DMS 273 (cell line): ENCODE results near the gene ZKSCAN7.
"Not testable (repeated sequence)": the region's sequence is repeated elsewhere in the genome, so short reads cannot be mapped to it uniquely, and the experiment has no call there.

Experiments
- DNase-seq: peaks from one replicate; lab custom pipeline; 2025; ENCODE audit not compliant: unreplicated experiment; lab: John Stamatoyannopoulos, UW

The ZKSCAN7 gene

DNA sequence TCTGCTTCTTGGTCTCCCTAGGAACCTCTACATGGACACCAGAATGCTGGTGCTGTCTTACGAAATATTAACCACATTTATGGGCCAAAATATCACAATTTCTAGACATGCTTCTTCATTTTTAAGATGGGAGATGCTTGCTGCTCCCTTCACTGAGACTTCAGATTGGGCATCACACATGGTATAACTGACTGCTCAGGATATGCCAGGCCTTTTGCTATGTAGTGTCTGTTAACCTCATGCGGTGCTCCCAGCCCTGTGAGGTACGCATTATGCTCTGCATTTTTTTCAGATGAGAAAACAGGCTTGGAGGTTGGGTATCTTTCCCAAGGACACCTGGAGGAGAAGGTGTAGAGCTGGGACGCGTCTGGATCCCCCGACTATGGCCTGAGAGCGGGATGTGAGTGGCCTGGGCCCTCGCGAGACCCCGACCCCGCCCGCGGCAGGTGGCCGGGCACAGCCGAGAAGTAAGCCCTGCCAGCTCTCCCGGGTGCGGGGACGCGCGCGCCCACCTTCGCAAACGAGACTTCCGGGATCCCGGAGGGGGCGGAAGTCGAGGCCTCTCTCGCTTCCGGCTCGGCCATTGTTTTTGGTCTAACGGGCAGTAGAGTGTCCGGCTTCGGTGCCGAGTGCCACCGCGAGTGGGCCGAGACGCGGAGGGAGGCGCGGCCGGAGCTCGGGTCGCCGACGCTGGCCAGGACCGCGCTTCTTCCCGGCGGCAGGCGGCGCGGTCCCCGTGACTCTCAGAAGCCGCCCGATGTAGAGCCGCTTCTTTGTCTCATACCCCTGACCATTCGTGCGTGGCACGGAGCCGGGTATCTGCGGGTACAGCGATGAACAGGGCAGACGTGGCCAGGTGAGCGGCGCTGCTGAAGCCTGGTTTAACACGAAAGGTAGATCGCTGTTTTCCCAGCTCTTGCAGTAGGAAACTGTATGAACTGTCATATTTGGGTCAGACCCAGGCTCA is at the start of gene ZKSCAN7:
Gene ZKSCAN7 (plus strand): TSS at position 568 of the 967 bp plus-strand sequence. CDS start 1,855 bp downstream, outside the sequence.
- peak; percentile 77 for DNase-seq

DNA sequence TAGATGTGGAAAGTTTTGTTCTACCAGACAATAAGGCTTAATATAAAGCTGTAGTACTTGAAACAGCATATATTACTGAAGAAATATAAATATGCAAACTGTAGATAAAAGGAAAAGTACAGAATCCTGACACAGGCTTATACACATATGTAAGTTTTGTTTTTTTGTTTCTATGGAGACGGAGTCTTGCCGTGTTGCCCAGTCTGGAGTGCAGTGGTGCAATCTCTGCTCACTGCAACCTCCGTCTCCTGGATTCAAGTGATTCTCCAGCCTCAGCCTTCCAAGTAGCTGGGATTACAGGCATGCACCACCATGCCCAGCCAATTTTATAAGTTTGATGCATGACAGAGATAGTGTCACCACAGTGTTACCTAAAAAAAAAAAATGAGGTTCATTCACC is 48.4 kb upstream of the ZKSCAN7 start:
- no peak for DNase-seq

GRCh38 chr3:44506961-44507360 is 48.0 kb upstream of the ZKSCAN7 start:
- DNase-seq = no peak

GRCh38 chr3:44509393-44509921 is 45.5 kb upstream of the ZKSCAN7 start:
- DNase-seq = peak; percentile 28

DNA sequence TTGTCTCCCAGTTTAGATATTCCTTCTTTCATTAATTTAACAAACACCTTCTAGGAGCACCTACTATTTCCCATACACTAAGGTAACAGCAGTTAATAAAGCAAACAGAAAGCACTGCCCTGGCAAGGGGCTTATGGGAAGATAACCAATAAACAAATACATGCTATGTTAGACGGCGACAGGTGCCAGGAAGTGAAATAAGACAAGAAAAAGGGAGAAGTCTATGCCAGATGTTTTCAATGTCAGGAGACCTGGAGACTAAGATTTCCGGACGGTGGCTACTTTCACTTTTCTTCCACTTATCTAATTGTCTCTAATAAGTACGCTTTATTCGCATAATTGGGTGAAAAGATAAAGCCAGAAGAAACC is 45.0 kb upstream of the ZKSCAN7 start:
- peak; percentile 56 for DNase-seq

GRCh38 chr3:44511238-44511566 is 43.8 kb upstream of the ZKSCAN7 start:
- peak; percentile 23 for DNase-seq

DNA sequence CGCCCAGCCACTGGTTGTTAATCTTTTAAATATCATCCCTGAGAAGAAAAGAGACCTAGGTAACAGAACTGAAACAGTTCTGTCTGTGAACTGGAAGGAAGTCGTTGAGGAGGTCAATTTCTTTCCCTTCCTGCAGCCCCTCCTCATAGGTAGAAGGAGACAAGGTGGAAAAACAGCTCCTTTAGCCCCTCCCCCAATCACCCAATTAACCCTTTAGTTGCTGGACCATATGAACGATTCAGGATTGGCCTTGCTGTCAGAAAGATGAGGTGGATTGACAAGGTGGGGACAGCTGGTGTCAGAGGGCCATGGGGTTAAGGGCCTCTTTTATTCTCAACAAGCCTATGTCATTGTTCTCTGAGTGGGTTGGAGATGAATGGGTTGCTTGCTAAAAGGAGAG is 41.5 kb upstream of the ZKSCAN7 start:
- no peak for DNase-seq

GRCh38 chr3:44516230-44516629 is 38.8 kb upstream of the ZKSCAN7 start:
- DNase-seq = no peak

DNA sequence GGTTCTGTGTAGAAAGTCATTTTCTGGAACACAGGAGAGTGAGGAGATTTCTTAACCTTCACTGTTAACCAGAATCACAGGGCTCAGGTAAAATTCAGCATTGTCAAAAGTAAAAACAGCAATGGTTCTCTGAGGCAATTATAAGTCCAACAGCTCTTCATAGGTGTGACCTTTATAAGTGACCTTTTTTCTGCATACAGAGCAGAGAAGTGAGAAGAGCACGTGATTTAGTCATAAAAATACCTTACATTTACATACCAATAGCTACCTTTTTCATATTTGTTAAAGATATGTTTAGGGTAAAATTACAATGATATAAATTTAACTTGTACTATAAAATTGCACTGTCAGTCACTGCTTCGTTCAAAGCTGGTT is 36.2 kb upstream of the ZKSCAN7 start:
- no peak for DNase-seq

GRCh38 chr3:44521721-44522120 is 33.3 kb upstream of the ZKSCAN7 start:
- no peak for DNase-seq

GRCh38 chr3:44522494-44522933 is 32.5 kb upstream of the ZKSCAN7 start:
- DNase-seq = no peak

GRCh38 chr3:44525060-44525459 is 29.9 kb upstream of the ZKSCAN7 start:
- DNase-seq = no peak

GRCh38 chr3:44529927-44530326 is 25.1 kb upstream of the ZKSCAN7 start:
- DNase-seq = peak; percentile 5

- no peak for DNase-seq
These were observed 24.1 kb upstream of the ZKSCAN7 start for GRCh38 chr3:44530911-44531310.

DNA sequence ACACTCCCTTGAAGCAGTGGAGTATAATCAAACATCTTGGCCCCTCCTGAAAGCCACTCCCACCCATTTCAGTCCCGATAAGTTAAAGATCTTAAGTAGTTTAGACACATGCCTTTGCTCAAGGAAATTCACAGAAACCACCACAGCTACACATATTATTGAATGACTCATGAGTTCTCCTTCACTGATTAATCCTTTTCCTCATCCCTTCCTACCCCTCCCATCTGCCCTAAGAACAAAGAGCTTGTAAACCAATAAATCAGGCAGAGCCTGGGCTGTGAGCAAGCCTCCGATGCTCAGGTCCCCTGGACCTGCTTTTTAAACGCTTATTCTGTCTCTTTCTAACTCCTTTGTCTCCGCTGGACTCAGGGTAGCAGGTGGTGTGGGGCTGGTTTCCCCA is 20.3 kb upstream of the ZKSCAN7 start:
- DNase-seq = not testable (repeated sequence)

GRCh38 chr3:44535364-44535763 is 19.6 kb upstream of the ZKSCAN7 start:
- no peak for DNase-seq

- DNase-seq = not testable (repeated sequence)
These were observed 10.2 kb upstream of the ZKSCAN7 start for GRCh38 chr3:44544811-44545210.

DNA sequence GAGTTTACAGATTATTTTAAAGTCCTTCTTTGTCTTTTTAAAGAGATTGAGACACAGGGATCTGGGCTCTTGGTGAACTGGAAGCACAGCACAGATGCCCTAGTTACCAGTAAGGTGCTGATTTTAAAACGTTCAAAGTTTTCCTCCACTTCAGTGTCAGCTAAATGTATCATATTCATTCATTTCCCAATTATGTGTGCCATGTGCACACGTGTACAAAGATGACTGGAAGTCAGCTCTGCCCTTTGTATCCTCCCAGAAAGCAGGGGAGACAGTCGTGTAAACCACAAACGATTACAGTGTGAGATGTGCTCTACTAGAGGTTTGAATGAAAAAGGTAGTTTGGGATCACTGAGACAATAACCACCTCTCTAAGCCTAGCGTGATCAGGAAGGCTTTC is 730 bp downstream of the ZKSCAN7 start:
- peak; percentile 10 for DNase-seq

GRCh38 chr3:44557074-44557473 is 2.1 kb downstream of the ZKSCAN7 start:
- DNase-seq = no peak

DNA sequence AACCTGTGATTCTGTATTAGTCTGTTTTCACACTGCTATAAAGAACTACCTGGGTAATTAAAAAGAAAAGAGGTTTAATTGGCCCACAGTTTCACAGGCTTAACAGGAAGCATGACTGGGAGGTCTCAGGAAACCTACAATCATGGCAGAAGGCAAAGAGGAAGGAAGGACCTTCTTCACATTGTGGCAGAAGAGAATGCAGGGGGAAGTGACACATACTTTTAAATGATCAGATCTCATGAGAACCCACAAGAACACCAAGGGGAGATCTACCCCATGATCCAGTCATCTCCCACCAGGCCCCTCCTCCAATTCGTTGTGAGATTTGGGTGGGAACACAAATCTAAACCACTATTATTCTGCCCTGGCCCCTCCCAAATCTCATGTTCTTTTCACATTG is 6.1 kb downstream of the ZKSCAN7 start:
- no peak for DNase-seq

- no peak for DNase-seq
These were observed 7.2 kb downstream of the ZKSCAN7 start for GRCh38 chr3:44562147-44562546.

DNA sequence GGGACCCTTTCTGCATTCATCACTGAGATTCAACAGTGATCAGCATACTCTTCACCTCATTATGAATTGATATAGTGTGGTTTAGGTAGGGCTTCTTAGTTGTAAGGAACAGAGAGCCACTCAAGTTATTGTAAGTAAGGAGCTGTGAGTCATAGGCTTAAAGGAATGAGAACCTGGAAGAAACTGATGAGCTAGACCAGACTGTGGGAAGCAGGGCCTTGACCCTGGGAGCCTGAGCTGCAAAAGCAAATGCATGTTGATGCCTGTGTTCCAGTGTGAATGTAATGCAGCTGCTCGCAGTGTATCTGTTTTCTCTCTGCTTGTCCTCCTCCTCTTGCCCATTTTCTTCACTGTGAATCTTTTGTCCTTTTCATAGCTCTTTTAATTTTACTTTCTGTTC is 13.6 kb downstream of the ZKSCAN7 start:
- no peak for DNase-seq

GRCh38 chr3:44571024-44571423 is 16.0 kb downstream of the ZKSCAN7 start:
- no peak for DNase-seq
